HEK293T (cell line): ENCODE measurements around the gene SPAG6.

Experiments used
- BHLHE40 ChIP-seq: fragments of 450-650 bp; IDR thresholded peaks from 2 replicates; pipeline ENCODE4 v1.6.1; 2016; ENCODE audit warnings: mild to moderate bottlenecking, moderate library complexity, borderline replicate concordance
- ELF4 ChIP-seq: fragments of 450-650 bp; IDR thresholded peaks from 2 replicates; pipeline ENCODE4 v1.6.1; 2017; ENCODE audit warnings: antibody characterized with exemption
- FOXK2 ChIP-seq: fragments of 450-650 bp; IDR thresholded peaks from 2 replicates; pipeline ENCODE4 v1.6.1; 2016; ENCODE audit warnings: mild to moderate bottlenecking
- FOXM1 ChIP-seq: fragments of 450-650 bp; IDR thresholded peaks from 2 replicates; pipeline ENCODE4 v1.6.1; 2017; ENCODE audit warnings: mild to moderate bottlenecking, borderline replicate concordance
- HDGF ChIP-seq: fragments of 450-650 bp; IDR thresholded peaks from 2 replicates; pipeline ENCODE4 v1.6.1; 2017; ENCODE audit warnings: antibody characterized with exemption, borderline replicate concordance
- NFRKB ChIP-seq: fragments of 450-650 bp; IDR thresholded peaks from 2 replicates; pipeline ENCODE4 v1.6.1; 2016; ENCODE audit warnings: mild to moderate bottlenecking, moderate library complexity
- SP1 ChIP-seq: fragments of 450-650 bp; IDR thresholded peaks from 2 replicates; pipeline ENCODE4 v1.6.1; 2017
- SUZ12 ChIP-seq: fragments of 450-650 bp; IDR thresholded peaks from 2 replicates; pipeline ENCODE4 v1.6.1; 2016; ENCODE audit warnings: mild to moderate bottlenecking

DNA sequence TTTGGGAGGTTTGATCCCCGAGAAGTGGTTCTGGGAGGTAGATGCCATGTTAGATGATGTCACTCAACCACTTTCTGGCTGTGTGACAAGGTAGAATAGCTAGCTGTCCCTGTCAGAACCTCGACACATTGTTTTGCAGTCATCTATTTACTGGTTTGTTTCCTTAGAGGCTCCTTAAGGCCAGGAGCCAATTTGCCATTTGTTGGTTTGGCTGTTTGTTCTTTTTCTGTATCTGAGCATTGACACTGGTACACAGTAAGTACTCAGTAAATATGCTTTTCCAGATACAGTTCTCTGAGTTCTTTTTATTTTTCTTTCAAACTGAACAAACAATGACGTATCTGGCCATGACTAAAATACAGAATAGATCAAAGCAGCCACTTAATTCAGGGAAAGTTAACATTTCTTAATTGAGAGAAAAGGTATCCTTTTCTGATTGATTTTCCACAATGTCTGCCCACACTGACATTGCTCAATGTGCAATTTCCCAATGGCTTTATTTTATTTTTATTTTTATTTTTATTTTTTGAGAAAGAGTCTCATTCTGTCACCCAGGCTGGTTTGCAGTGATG is 121.6 kb downstream of the SPAG6 start:
- TF ChIP-seq ELF4 (no peak), BHLHE40 (no peak), HDGF (no peak), SUZ12 (no peak), SP1 (no peak), FOXM1 (no peak), NFRKB (no peak), FOXK2 (no peak)
